ENCODE data around the gene CFAP57. TPM values are rescaled to one million over a fixed set of nuclear protein-coding genes. Genes with fewer than 3 reads are reported as not detected.

CFAP57 gene
- total RNA-seq, 4 donors from 2014 or later: 0.10 to 0.81 (median 0.11) TPM; not detected in 1

GRCh38 chr1:43284065-43284464 lies 111.9 kb downstream of the CFAP57 start:
- H3K36me3 ChIP-seq: no peaks in the 10 kb centered on the region
- H3K27me3 ChIP-seq: no peaks in the 10 kb centered on the region
- no peak overlapping the region for H3K27ac ChIP-seq
- TF ChIP-seq EP300 (IDR thresholded peaks at IDR 0.05) (no peak), POLR2A (IDR thresholded peaks at IDR 0.05) (no peak), CTCF (IDR thresholded peaks at IDR 0.05) (no peak), POLR2AphosphoS5 (IDR thresholded peaks at IDR 0.05) (no peak)
- DNase-seq (ENCODE audit: low spot score in 2 of 2): peak in 1 of 2 donors; percentile 31
- no peaks in the 10 kb centered on the region for H3K9me3 ChIP-seq
- peaks cover 4% of the 10 kb centered on the region for H3K4me1 ChIP-seq
- no peak overlapping the region for H3K4me3 ChIP-seq
- 90% methylated on average over 3 of the region's 3 CpGs for WGBS

- peak overlapping the region; percentile 31 for H3K27ac ChIP-seq
- H3K36me3 ChIP-seq: no peaks in the 10 kb centered on the region
- no peaks in the 10 kb centered on the region for H3K9me3 ChIP-seq
- WGBS: 73% methylated on average over 10 of the region's 12 CpGs
- H3K4me1 ChIP-seq: peaks cover 4% of the 10 kb centered on the region
- TF ChIP-seq CTCF (IDR thresholded peaks at IDR 0.05): no peak
- no peak for TF ChIP-seq EP300 (IDR thresholded peaks at IDR 0.05)
- TF ChIP-seq POLR2AphosphoS5 (IDR thresholded peaks at IDR 0.05): no peak
- no peak for TF ChIP-seq POLR2A (IDR thresholded peaks at IDR 0.05)
- DNase-seq (ENCODE audit: low spot score in 2 of 2): peak in 1 of 2 donors; percentile 49
- H3K4me3 ChIP-seq: peak overlapping the region; percentile 39
- H3K27me3 ChIP-seq: no peaks in the 10 kb centered on the region
Observed at GRCh38 chr1:43284546-43285110, 112.5 kb downstream of the CFAP57 start.

GRCh38 chr1:43285269-43285990 lies 113.3 kb downstream of the CFAP57 start, which contains the start of gene C1orf210:
Gene C1orf210, minus strand, starts transcription at chr1:43285581. Its CDS starts 2,311 bp downstream, at chr1:43283270.
- Histone ChIP-seq H3K4me1 (peaks cover 4% of the 10 kb centered on the region), H3K36me3 (no peaks in the 10 kb centered on the region), H3K9me3 (no peaks in the 10 kb centered on the region), H3K27me3 (no peaks in the 10 kb centered on the region), H3K27ac (peak within 1 kb of the TSS; percentile 31), H3K4me3 (peak within 1 kb of the TSS; percentile 39)
- DNase-seq (ENCODE audit: low spot score in 2 of 2): peak in 1 of 2 donors; percentile 76
- TF ChIP-seq CTCF (IDR thresholded peaks at IDR 0.05) (peak in 1 of 2 donors; percentile 51), EP300 (IDR thresholded peaks at IDR 0.05) (no peak), POLR2AphosphoS5 (IDR thresholded peaks at IDR 0.05) (no peak)
- WGBS: 46% methylated on average over 16 of the region's 19 CpGs

GRCh38 chr1:43286115-43286514 lies 114.0 kb downstream of the CFAP57 start:
- H3K4me3 ChIP-seq: no peak overlapping the region
- no peaks in the 10 kb centered on the region for H3K27me3 ChIP-seq
- H3K27ac ChIP-seq: no peak overlapping the region
- no peaks in the 10 kb centered on the region for H3K36me3 ChIP-seq
- no peaks in the 10 kb centered on the region for H3K9me3 ChIP-seq
- peak in 1 of 2 donors; percentile 50 for DNase-seq (ENCODE audit: low spot score in 2 of 2)
- no peak for TF ChIP-seq POLR2AphosphoS5 (IDR thresholded peaks at IDR 0.05)
- TF ChIP-seq EP300 (IDR thresholded peaks at IDR 0.05): no peak
- TF ChIP-seq CTCF (IDR thresholded peaks at IDR 0.05): no peak
- no peak for TF ChIP-seq POLR2A (IDR thresholded peaks at IDR 0.05)
- H3K4me1 ChIP-seq: peaks cover 4% of the 10 kb centered on the region
- WGBS: 92% methylated on average over 10 of the region's 11 CpGs

GRCh38 chr1:43286533-43286932 lies 114.4 kb downstream of the CFAP57 start:
- no peaks in the 10 kb centered on the region for H3K9me3 ChIP-seq
- WGBS: 98% methylated on average over 5 of the region's 5 CpGs
- H3K4me3 ChIP-seq: no peak overlapping the region
- TF ChIP-seq POLR2AphosphoS5 (IDR thresholded peaks at IDR 0.05): no peak
- TF ChIP-seq POLR2A (IDR thresholded peaks at IDR 0.05): no peak
- TF ChIP-seq CTCF (IDR thresholded peaks at IDR 0.05): no peak
- no peak for TF ChIP-seq EP300 (IDR thresholded peaks at IDR 0.05)
- H3K36me3 ChIP-seq: no peaks in the 10 kb centered on the region
- H3K27me3 ChIP-seq: no peaks in the 10 kb centered on the region
- no peak for DNase-seq (ENCODE audit: low spot score in 2 of 2)
- H3K27ac ChIP-seq: no peak overlapping the region
- H3K4me1 ChIP-seq: peaks cover 4% of the 10 kb centered on the region

All from suprapubic skin (tissue), 4 donors.